Liver (tissue), 9 donors: ENCODE measurements around the gene RASGRF2. TPM values are rescaled to one million over a fixed set of nuclear protein-coding genes. Genes with fewer than 3 reads are reported as not detected.
A peak's percentile ranks its signal among the peaks of the same experiment; 100 is the strongest.

ENCODE experiments used
- DNase-seq: peaks from one replicate; pipeline ENCODE4 v3.0.0-alpha.2; 2017; ENCODE audit warnings: low spot score
- H3K27ac ChIP-seq, 2 donors: one replicate each; pipeline ENCODE4 v1.7.0; 2013; ENCODE audit warnings: inconsistent platforms in 2 of 2, low read length in 2 of 2, control low read depth in 1 of 2, low read depth in 1 of 2, mild to moderate bottlenecking in 1 of 2
- H3K27me3 ChIP-seq, 4 donors: one replicate each; pipeline versions ENCODE4 v1.6.1 to v1.7.0; 2013; ENCODE audit warnings: low read length in 3 of 4, inconsistent platforms in 1 of 4, mild to moderate bottlenecking in 1 of 4, moderate library complexity in 1 of 4; ENCODE audit not compliant: control insufficient read depth in 4 of 4, insufficient read depth in 4 of 4
- H3K36me3 ChIP-seq, 4 donors: one replicate each; pipeline versions ENCODE4 v1.6.1 to v1.7.0; 2013; ENCODE audit warnings: low read length in 3 of 4, mild to moderate bottlenecking in 3 of 4, low read depth in 1 of 4, moderate library complexity in 1 of 4; ENCODE audit not compliant: control insufficient read depth in 4 of 4, insufficient read depth in 3 of 4
- H3K4me1 ChIP-seq, 4 donors: one replicate each; pipeline versions ENCODE4 v1.6.1 to v1.7.0; 2013; ENCODE audit warnings: low read length in 3 of 4, mild to moderate bottlenecking in 3 of 4, moderate library complexity in 1 of 4; ENCODE audit not compliant: control insufficient read depth in 4 of 4, insufficient read depth in 4 of 4
- H3K4me3 ChIP-seq, 3 donors: one replicate each; pipeline versions ENCODE4 v1.6.1 to v1.7.0; 2013; ENCODE audit warnings: low read length in 3 of 3, control low read depth in 1 of 3, low read depth in 1 of 3, mild to moderate bottlenecking in 1 of 3
- H3K9ac ChIP-seq, 2 donors: one replicate each; pipeline ENCODE4 v1.7.0; 2013; ENCODE audit warnings: low read length in 2 of 2, mild to moderate bottlenecking in 2 of 2, moderate library complexity in 2 of 2, control low read depth in 1 of 2, low read depth in 1 of 2
- H3K9me3 ChIP-seq, 4 donors: one replicate each; pipeline versions ENCODE4 v1.6.1 to v1.7.0; 2013; ENCODE audit warnings: low read length in 3 of 4; ENCODE audit not compliant: control insufficient read depth in 4 of 4
- FOXA1 ChIP-seq: IDR thresholded peaks from 2 replicates; pipeline ENCODE4 v1.6.1; 2016; ENCODE audit warnings: antibody characterized with exemption
- GABPA ChIP-seq, 2 donors: IDR thresholded peaks in 1 of 2; conservative IDR thresholded peaks in 1 of 2; 2 replicates each; pipeline ENCODE4 v1.6.1; 2016; ENCODE audit warnings: antibody characterized with exemption in 2 of 2, mild to moderate bottlenecking in 1 of 2, moderate library complexity in 1 of 2
- HNF4A ChIP-seq, 2 donors: conservative IDR thresholded peaks; 2 replicates each; pipeline ENCODE4 v1.6.1; 2016; ENCODE audit warnings: antibody characterized with exemption in 2 of 2, mild to moderate bottlenecking in 2 of 2
- HNF4G ChIP-seq: IDR thresholded peaks from 2 replicates; pipeline ENCODE4 v1.6.1; 2016; ENCODE audit warnings: antibody characterized with exemption
- NR2F2 ChIP-seq: IDR thresholded peaks from 2 replicates; pipeline ENCODE4 v1.6.1; 2016; ENCODE audit warnings: antibody characterized with exemption
- REST ChIP-seq: IDR thresholded peaks from 2 replicates; pipeline ENCODE4 v1.6.1; 2016; ENCODE audit warnings: antibody characterized with exemption, mild to moderate bottlenecking
- TAF1 ChIP-seq: conservative IDR thresholded peaks from 2 replicates; pipeline ENCODE4 v1.6.1; 2016; ENCODE audit warnings: antibody characterized with exemption, mild to moderate bottlenecking
- WGBS: extraction: QIAGEN DNeasy Blood & Tissue Kit; methylation state at CpG from one replicate; pipeline ENCODE4 v1.1.7; 2013; 5-methylcytosine and 5-hydroxymethylcytosine counted together
- polyA plus RNA-seq, 2 donors: library from polyadenylated mRNA; stranded (reverse) in 1 of 2; unstranded in 1 of 2; fragments of 200-250 nt in 1 of 2; fragments of >200 nt in 1 of 2; fragmentation: Nextera tagmentation in 1 of 2; extraction: Ambion mirVana in 1 of 2; gene quantifications; one replicate each; pipeline versions ENCODE4 v1.2.1 to v1.2.3, GENCODE V29; 2013 to 2015
- total RNA-seq, 2 donors: library from RNA; depleted of rRNA; stranded (reverse); fragments of >200 nt; gene quantifications; one replicate each; pipeline ENCODE4 v1.2.3, GENCODE V29; 2014
- TF ChIP-seq, protein P1 (sequence below): IDR thresholded peaks from 2 replicates; pipeline ENCODE4 v1.6.1; 2016; ENCODE audit warnings: antibody characterized with exemption
- donor health status: healthy.
- donor health status: healthy.
- donor health status: healthy.
- donor health status: healthy.
- donor health status: healthy.

Gene RASGRF2
- total and polyA plus RNA-seq, 4 donors: 0.12 to 3.3 (median 0.23) TPM

DNA sequence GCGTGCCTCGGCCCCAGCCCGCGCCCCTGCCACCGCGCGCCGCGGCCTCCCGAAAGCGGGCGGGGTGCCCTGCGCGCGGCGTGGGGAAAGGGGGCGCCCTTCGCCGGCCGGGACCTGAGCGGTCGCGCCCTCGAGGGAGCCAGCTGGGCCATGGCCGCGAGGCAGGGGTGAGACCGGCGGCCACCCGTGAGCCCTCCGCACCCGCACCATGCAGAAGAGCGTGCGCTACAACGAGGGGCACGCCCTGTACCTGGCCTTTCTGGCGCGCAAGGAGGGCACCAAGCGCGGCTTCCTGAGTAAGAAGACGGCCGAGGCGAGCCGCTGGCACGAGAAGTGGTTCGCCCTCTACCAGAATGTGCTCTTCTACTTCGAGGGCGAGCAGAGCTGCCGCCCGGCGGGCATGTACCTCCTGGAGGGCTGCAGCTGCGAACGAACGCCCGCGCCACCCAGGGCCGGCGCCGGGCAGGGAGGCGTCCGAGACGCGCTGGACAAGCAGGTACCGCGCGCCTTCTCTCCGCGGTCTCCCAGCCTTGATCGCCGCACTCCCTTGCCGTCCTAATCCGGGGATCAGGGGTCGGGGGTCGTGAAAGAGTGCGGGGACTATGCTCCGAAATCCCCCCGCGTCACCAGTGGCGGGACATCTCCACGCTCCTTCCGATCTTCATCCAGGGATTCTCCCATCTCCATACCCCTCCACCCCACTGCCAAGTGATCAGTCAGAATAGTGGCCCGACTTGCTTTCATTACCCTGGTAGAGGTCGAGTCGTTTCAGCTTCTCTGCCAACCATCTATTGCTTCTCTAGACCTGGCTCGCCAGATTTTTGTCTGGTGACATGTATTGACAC, 590 bp downstream of the RASGRF2 start:
- TF ChIP-seq HNF4G: no peak
- TF ChIP-seq FOXA1: no peak
- no peak for TF ChIP-seq HNF4A (conservative IDR thresholded peaks at IDR 0.05)
- H3K36me3 ChIP-seq: no peaks in the 10 kb centered on the region
- 4% methylated on average over 84 of the region's 84 CpGs for WGBS
- H3K27ac ChIP-seq: no peak overlapping the region
- no peak for DNase-seq
- peaks cover 0 to 4% (median 3%) of the 10 kb centered on the region in 4 donors for H3K27me3 ChIP-seq
- no peaks in the 10 kb centered on the region for H3K9me3 ChIP-seq
- H3K9ac ChIP-seq: no peak overlapping the region
- peak overlapping the region in 2 of 3 donors; percentile 15 to 61 for H3K4me3 ChIP-seq
- peaks cover 10 to 16% (median 13%) of the 10 kb centered on the region in 4 donors for H3K4me1 ChIP-seq

- WGBS: 39% methylated on average over 18 of the region's 18 CpGs
- Histone ChIP-seq H3K9me3 (no peaks in the 10 kb centered on the region), H3K27me3 (peaks cover 0 to 4% (median 3%) of the 10 kb centered on the region in 4 donors), H3K27ac (no peak overlapping the region), H3K4me3 (peak overlapping the region in 1 of 3 donors; percentile 61), H3K4me1 (peaks cover 10 to 16% (median 13%) of the 10 kb centered on the region in 4 donors), H3K9ac (no peak overlapping the region), H3K36me3 (no peaks in the 10 kb centered on the region)
- TF ChIP-seq TAF1 (no peak), NR2F2 (no peak), REST (no peak), HNF4G (no peak), GABPA (IDR thresholded peaks at IDR 0.05 in 1 of 2, conservative IDR thresholded peaks at IDR 0.05 in 1 of 2) (no peak)
- TF ChIP-seq, protein P1, sequence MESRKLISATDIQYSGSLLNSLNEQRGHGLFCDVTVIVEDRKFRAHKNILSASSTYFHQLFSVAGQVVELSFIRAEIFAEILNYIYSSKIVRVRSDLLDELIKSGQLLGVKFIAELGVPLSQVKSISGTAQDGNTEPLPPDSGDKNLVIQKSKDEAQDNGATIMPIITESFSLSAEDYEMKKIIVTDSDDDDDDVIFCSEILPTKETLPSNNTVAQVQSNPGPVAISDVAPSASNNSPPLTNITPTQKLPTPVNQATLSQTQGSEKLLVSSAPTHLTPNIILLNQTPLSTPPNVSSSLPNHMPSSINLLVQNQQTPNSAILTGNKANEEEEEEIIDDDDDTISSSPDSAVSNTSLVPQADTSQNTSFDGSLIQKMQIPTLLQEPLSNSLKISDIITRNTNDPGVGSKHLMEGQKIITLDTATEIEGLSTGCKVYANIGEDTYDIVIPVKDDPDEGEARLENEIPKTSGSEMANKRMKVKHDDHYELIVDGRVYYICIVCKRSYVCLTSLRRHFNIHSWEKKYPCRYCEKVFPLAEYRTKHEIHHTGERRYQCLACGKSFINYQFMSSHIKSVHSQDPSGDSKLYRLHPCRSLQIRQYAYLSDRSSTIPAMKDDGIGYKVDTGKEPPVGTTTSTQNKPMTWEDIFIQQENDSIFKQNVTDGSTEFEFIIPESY: no peak
- DNase-seq: no peak
Measured at GRCh38 chr5:80961376-80962281, 1.5 kb downstream of the RASGRF2 start.
